ENCODE results near the gene HSF4.

The HSF4 gene

DNA sequence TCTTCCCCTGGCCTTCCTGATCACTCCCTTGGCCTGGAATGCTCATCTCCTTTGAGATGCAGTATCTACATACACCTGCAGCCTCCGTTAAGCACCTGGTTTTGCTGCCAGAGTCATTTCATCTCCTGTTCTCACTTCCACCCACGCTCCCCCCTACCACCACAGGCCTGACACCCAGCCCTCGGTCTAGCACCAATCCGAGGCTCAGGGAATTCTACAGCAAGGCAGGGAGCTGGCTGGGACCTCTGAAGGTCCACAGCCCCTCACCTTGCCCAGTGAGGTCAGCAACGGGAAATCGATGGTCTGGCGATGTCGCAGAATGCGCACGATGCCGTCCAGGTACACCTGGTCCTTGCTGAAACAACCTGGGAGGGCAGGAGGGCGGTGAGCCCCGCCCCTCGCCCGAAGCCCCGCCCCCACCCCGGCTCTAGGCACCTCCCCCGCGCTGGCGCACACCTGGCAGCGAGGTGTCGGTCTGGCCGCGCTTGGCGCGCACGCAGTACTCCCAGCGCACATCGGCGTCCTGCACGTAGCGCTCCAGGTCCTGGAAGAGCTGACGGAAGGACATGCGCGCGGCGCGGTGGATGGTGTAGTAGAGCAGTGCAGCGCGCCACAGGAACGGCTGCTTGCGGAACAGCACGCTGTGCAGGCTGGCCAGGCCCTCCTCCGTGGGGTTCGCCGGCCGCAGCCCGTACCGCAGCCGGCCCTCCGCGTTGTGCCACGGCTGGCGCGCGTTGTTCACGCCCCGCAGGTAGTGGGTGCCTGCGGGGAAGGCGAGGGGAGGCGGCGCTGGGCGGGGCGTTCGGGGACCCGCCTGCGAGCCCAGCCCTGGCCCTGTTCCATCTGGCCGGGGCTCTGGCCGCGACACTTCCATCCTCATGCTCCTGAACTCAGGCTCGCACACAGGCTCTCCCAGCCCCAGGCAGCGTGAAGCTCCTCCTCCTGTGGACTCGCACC is 13.5 kb downstream of the HSF4 start:
- TF ChIP-seq, protein P1, sequence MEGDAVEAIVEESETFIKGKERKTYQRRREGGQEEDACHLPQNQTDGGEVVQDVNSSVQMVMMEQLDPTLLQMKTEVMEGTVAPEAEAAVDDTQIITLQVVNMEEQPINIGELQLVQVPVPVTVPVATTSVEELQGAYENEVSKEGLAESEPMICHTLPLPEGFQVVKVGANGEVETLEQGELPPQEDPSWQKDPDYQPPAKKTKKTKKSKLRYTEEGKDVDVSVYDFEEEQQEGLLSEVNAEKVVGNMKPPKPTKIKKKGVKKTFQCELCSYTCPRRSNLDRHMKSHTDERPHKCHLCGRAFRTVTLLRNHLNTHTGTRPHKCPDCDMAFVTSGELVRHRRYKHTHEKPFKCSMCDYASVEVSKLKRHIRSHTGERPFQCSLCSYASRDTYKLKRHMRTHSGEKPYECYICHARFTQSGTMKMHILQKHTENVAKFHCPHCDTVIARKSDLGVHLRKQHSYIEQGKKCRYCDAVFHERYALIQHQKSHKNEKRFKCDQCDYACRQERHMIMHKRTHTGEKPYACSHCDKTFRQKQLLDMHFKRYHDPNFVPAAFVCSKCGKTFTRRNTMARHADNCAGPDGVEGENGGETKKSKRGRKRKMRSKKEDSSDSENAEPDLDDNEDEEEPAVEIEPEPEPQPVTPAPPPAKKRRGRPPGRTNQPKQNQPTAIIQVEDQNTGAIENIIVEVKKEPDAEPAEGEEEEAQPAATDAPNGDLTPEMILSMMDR (conservative IDR thresholded peaks at IDR 0.05) = no peak
- H3K27ac ChIP-seq = peak overlapping the region; percentile 74

DNA sequence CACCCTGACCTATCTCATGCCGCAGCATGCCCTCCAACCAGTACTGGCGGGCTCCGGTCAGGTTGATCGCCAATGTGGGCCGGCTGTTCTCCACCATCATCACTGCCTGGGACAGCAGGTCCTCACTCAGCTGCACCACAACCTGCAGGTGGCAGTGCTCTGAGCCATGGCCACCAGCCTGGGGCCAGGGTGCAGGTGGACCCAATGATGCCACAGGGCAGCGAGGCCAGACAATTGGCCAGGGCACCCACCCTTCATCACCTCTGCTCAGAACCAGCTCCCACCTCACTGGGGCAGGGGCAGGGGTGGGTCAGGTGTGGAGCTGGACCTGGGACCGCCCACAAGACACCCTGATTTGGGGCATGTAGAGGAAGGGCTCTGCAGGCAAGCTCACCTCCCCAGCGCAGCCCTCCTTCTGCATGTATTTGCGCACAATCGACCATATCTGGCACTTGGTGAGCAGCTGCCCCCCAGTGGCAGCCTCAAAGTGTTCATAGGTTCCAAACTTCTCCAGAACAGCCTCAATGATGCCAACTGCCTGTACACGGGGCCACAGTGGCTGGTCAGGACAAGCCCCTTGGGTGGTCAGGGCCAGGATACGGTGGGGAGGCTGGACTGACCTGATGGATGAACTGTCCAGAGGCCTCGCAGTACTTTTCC is 15.0 kb downstream of the HSF4 start:
- peak overlapping the region; percentile 74; the same call in 1 of the 2 replicates for H3K27ac ChIP-seq
- TF ChIP-seq, protein P1 (conservative IDR thresholded peaks at IDR 0.05) = peak; percentile 11; the same call in 1 of the 2 replicates

DNA sequence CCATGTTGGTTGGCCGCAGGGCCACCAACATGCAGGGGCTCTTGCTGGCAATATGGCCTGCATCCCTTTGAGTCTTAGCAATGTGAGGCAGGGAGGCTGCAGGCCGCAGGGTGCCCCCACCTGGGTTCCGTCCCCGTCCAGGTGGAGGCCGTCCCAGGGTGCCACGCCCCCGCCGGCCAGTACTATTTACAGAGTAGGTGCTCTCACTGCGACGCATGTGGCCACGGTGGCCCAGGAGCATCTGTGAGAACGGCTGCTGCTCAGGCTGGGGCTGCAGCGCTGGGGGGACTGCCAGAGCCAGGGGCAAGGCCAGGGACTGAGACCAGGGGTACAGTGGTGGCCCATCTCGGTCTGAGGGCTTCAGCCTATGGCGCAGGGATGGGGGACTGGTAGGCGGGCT is 15.6 kb downstream of the HSF4 start:
- no peak overlapping the region for H3K27ac ChIP-seq
- TF ChIP-seq, protein P1 (conservative IDR thresholded peaks at IDR 0.05) = no peak

GRCh38 chr16:67181346-67181745 is 16.8 kb downstream of the HSF4 start:
- TF ChIP-seq, protein P1 (conservative IDR thresholded peaks at IDR 0.05) = no peak
- no peak overlapping the region for H3K27ac ChIP-seq

GRCh38 chr16:67182288-67182687 is 17.7 kb downstream of the HSF4 start:
- TF ChIP-seq, protein P1 (conservative IDR thresholded peaks at IDR 0.05) = no peak
- no peak overlapping the region for H3K27ac ChIP-seq

GRCh38 chr16:67183284-67183626 is 18.7 kb downstream of the HSF4 start:
- peak overlapping the region; percentile 85 for H3K27ac ChIP-seq
- TF ChIP-seq, protein P1 (conservative IDR thresholded peaks at IDR 0.05) = no peak

- H3K27ac ChIP-seq = peak within 1 kb of the TSS; percentile 85
- TF ChIP-seq, protein P1 (conservative IDR thresholded peaks at IDR 0.05) = no peak
Observed at GRCh38 chr16:67183627-67184452, 19.3 kb downstream of the HSF4 start, which contains the start of gene MATCAP1. MATCAP1 (minus strand) TSS chr16:67183963; CDS start chr16:67180610, 3,353 bp downstream.
